ENCODE results near the gene STK16.
A peak's percentile ranks its signal among the peaks of the same experiment; 100 is the strongest.

The STK16 gene

GRCh38 chr2:219296142-219296541 lies 50.9 kb downstream of the STK16 start:
- Histone ChIP-seq H3K79me1 (ENCODE audit: low read depth, low read length) (no peaks in the 10 kb centered on the region), H3K9ac (ENCODE audit: low read depth, low read length, poor library complexity) (peak overlapping the region; percentile 18), H2BK12ac (ENCODE audit: low read length) (no peak overlapping the region), H3K4me3 (ENCODE audit: low read length in 2 of 2) (no peak overlapping the region), H3K4me1 (ENCODE audit: control insufficient read depth in 2 of 2, insufficient read depth in 1 of 2, low read depth in 1 of 2, low read length in 2 of 2) (peaks cover 20 to 24% of the 10 kb centered on the region in 2 donors), H3K4me2 (ENCODE audit: insufficient read depth, low read length, poor library complexity, severe bottlenecking) (no peak overlapping the region), H2BK15ac (ENCODE audit: low read length) (no peak overlapping the region), H2AK5ac (ENCODE audit: low read depth, low read length) (peak overlapping the region; percentile 48), H4K91ac (ENCODE audit: low read depth, low read length, poor library complexity) (no peak overlapping the region), H2BK5ac (ENCODE audit: low read length) (no peak overlapping the region), H3K27ac (replicated peaks; ENCODE audit: low read length) (no peak overlapping the region), H2AFZ (ENCODE audit: low read length) (no peak overlapping the region), H3K27me3 (ENCODE audit: control insufficient read depth in 3 of 3, insufficient read depth in 3 of 3, low read depth in 1 of 3, low read length in 3 of 3) (peaks cover 0 to 28% (median 0%) of the 10 kb centered on the region in 3 experiments), H3K18ac (ENCODE audit: low read length) (no peak overlapping the region), H3K4ac (ENCODE audit: low read length) (no peak overlapping the region), H3K14ac (ENCODE audit: low read length) (no peak overlapping the region), H4K8ac (ENCODE audit: low read depth, low read length) (no peak overlapping the region), H2BK120ac (ENCODE audit: low read depth, low read length) (no peak overlapping the region), H3K36me3 (replicated peaks in 1 of 2; ENCODE audit: control insufficient read depth in 2 of 2, insufficient read depth in 2 of 2, low read length in 2 of 2) (no peaks in the 10 kb centered on the region), H3K9me3 (replicated peaks in 1 of 2; ENCODE audit: control insufficient read depth in 2 of 2, insufficient read depth in 1 of 2, low read depth in 1 of 2, low read length in 2 of 2) (peaks cover 0 to 2% of the 10 kb centered on the region in 2 donors), H3K23ac (ENCODE audit: low read depth, low read length, poor library complexity) (no peak overlapping the region)
- WGBS, 2 donors (ENCODE audit: extremely low coverage in 2 of 2, insufficient read length in 2 of 2, insufficient replicate concordance in 1 of 2), result no CpG with 5 or more reads among the region's 14 CpGs
- DNase-seq (ENCODE audit: low spot score), result no peak

- peak overlapping the region; percentile 41 for H2BK15ac ChIP-seq (ENCODE audit: low read length)
- H3K27ac ChIP-seq (replicated peaks; ENCODE audit: low read length), result no peak overlapping the region
- H3K4me1 ChIP-seq (ENCODE audit: control insufficient read depth in 2 of 2, insufficient read depth in 1 of 2, low read depth in 1 of 2, low read length in 2 of 2), result peaks cover 20 to 24% of the 10 kb centered on the region in 2 donors
- no peak overlapping the region for H4K91ac ChIP-seq (ENCODE audit: low read depth, low read length, poor library complexity)
- peak overlapping the region; percentile 54 for H3K9ac ChIP-seq (ENCODE audit: low read depth, low read length, poor library complexity)
- no peak overlapping the region for H2AFZ ChIP-seq (ENCODE audit: low read length)
- H3K23ac ChIP-seq (ENCODE audit: low read depth, low read length, poor library complexity), result no peak overlapping the region
- H3K9me3 ChIP-seq (replicated peaks in 1 of 2; ENCODE audit: control insufficient read depth in 2 of 2, insufficient read depth in 1 of 2, low read depth in 1 of 2, low read length in 2 of 2), result peaks cover 0 to 2% of the 10 kb centered on the region in 2 donors
- WGBS, 2 donors (ENCODE audit: extremely low coverage in 2 of 2, insufficient read length in 2 of 2, insufficient replicate concordance in 1 of 2), result no CpG with 5 or more reads among the region's 25 CpGs
- H3K79me1 ChIP-seq (ENCODE audit: low read depth, low read length), result no peaks in the 10 kb centered on the region
- peak overlapping the region; percentile 42 for H2BK12ac ChIP-seq (ENCODE audit: low read length)
- no peak overlapping the region for H3K4me2 ChIP-seq (ENCODE audit: insufficient read depth, low read length, poor library complexity, severe bottlenecking)
- no peak overlapping the region for H3K14ac ChIP-seq (ENCODE audit: low read length)
- H3K36me3 ChIP-seq (replicated peaks in 1 of 2; ENCODE audit: control insufficient read depth in 2 of 2, insufficient read depth in 2 of 2, low read length in 2 of 2), result no peaks in the 10 kb centered on the region
- DNase-seq (ENCODE audit: low spot score), result no peak
- no peak overlapping the region for H2BK5ac ChIP-seq (ENCODE audit: low read length)
- no peak overlapping the region for H4K8ac ChIP-seq (ENCODE audit: low read depth, low read length)
- no peak overlapping the region for H2AK5ac ChIP-seq (ENCODE audit: low read depth, low read length)
- no peak overlapping the region for H2BK120ac ChIP-seq (ENCODE audit: low read depth, low read length)
- no peak overlapping the region for H3K4me3 ChIP-seq (ENCODE audit: low read length in 2 of 2)
- peaks cover 0 to 28% (median 0%) of the 10 kb centered on the region in 3 experiments for H3K27me3 ChIP-seq (ENCODE audit: control insufficient read depth in 3 of 3, insufficient read depth in 3 of 3, low read depth in 1 of 3, low read length in 3 of 3)
- no peak overlapping the region for H3K18ac ChIP-seq (ENCODE audit: low read length)
- no peak overlapping the region for H3K4ac ChIP-seq (ENCODE audit: low read length)
Observed at GRCh38 chr2:219296631-219297391, 51.5 kb downstream of the STK16 start.

GRCh38 chr2:219297766-219298456 lies 52.6 kb downstream of the STK16 start:
- H3K4me3 ChIP-seq (ENCODE audit: low read length in 2 of 2), result no peak overlapping the region
- no peak for DNase-seq (ENCODE audit: low spot score)
- peak overlapping the region; percentile 58 for H3K14ac ChIP-seq (ENCODE audit: low read length)
- no peak overlapping the region for H2BK12ac ChIP-seq (ENCODE audit: low read length)
- H3K18ac ChIP-seq (ENCODE audit: low read length), result peak overlapping the region; percentile 29
- peaks cover 0 to 28% (median 0%) of the 10 kb centered on the region in 3 experiments for H3K27me3 ChIP-seq (ENCODE audit: control insufficient read depth in 3 of 3, insufficient read depth in 3 of 3, low read depth in 1 of 3, low read length in 3 of 3)
- H2BK120ac ChIP-seq (ENCODE audit: low read depth, low read length), result no peak overlapping the region
- no peak overlapping the region for H3K27ac ChIP-seq (replicated peaks; ENCODE audit: low read length)
- no peak overlapping the region for H4K91ac ChIP-seq (ENCODE audit: low read depth, low read length, poor library complexity)
- H3K23ac ChIP-seq (ENCODE audit: low read depth, low read length, poor library complexity), result no peak overlapping the region
- H3K4ac ChIP-seq (ENCODE audit: low read length), result peak overlapping the region; percentile 44
- H2AFZ ChIP-seq (ENCODE audit: low read length), result no peak overlapping the region
- H3K36me3 ChIP-seq (replicated peaks in 1 of 2; ENCODE audit: control insufficient read depth in 2 of 2, insufficient read depth in 2 of 2, low read length in 2 of 2), result no peaks in the 10 kb centered on the region
- H3K9me3 ChIP-seq (replicated peaks in 1 of 2; ENCODE audit: control insufficient read depth in 2 of 2, insufficient read depth in 1 of 2, low read depth in 1 of 2, low read length in 2 of 2), result peaks cover 0 to under 1% of the 10 kb centered on the region in 2 donors
- H3K79me1 ChIP-seq (ENCODE audit: low read depth, low read length), result no peaks in the 10 kb centered on the region
- H2BK15ac ChIP-seq (ENCODE audit: low read length), result peak overlapping the region; percentile 71
- H2AK5ac ChIP-seq (ENCODE audit: low read depth, low read length), result peak overlapping the region; percentile 66
- H3K4me2 ChIP-seq (ENCODE audit: insufficient read depth, low read length, poor library complexity, severe bottlenecking), result no peak overlapping the region
- H3K4me1 ChIP-seq (ENCODE audit: control insufficient read depth in 2 of 2, insufficient read depth in 1 of 2, low read depth in 1 of 2, low read length in 2 of 2), result peaks cover 26 to 28% of the 10 kb centered on the region in 2 donors
- no peak overlapping the region for H4K8ac ChIP-seq (ENCODE audit: low read depth, low read length)
- H2BK5ac ChIP-seq (ENCODE audit: low read length), result no peak overlapping the region
- WGBS, 2 donors (ENCODE audit: extremely low coverage in 2 of 2, insufficient read length in 2 of 2, insufficient replicate concordance in 1 of 2), result no CpG with 5 or more reads among the region's 14 CpGs
- H3K9ac ChIP-seq (ENCODE audit: low read depth, low read length, poor library complexity), result no peak overlapping the region

GRCh38 chr2:219298759-219299371 lies 53.6 kb downstream of the STK16 start:
- Histone ChIP-seq H3K9ac (ENCODE audit: low read depth, low read length, poor library complexity) (no peak overlapping the region), H2AK5ac (ENCODE audit: low read depth, low read length) (peak overlapping the region; percentile 58), H2AFZ (ENCODE audit: low read length) (peak overlapping the region; percentile 83), H2BK15ac (ENCODE audit: low read length) (peak overlapping the region; percentile 95), H2BK5ac (ENCODE audit: low read length) (no peak overlapping the region), H3K23ac (ENCODE audit: low read depth, low read length, poor library complexity) (no peak overlapping the region), H3K27ac (replicated peaks; ENCODE audit: low read length) (no peak overlapping the region), H3K4me2 (ENCODE audit: insufficient read depth, low read length, poor library complexity, severe bottlenecking) (no peak overlapping the region), H3K9me3 (replicated peaks in 1 of 2; ENCODE audit: control insufficient read depth in 2 of 2, insufficient read depth in 1 of 2, low read depth in 1 of 2, low read length in 2 of 2) (no peaks in the 10 kb centered on the region), H3K79me1 (ENCODE audit: low read depth, low read length) (no peaks in the 10 kb centered on the region), H2BK120ac (ENCODE audit: low read depth, low read length) (no peak overlapping the region), H3K4me1 (ENCODE audit: control insufficient read depth in 2 of 2, insufficient read depth in 1 of 2, low read depth in 1 of 2, low read length in 2 of 2) (peaks cover 28% of the 10 kb centered on the region in 2 donors), H2BK12ac (ENCODE audit: low read length) (peak overlapping the region; percentile 87), H3K27me3 (ENCODE audit: control insufficient read depth in 3 of 3, insufficient read depth in 3 of 3, low read depth in 1 of 3, low read length in 3 of 3) (peaks cover 0 to 33% (median 0%) of the 10 kb centered on the region in 3 experiments), H3K4me3 (ENCODE audit: low read length in 2 of 2) (peak overlapping the region in 1 of 2 donors; percentile 10), H4K91ac (ENCODE audit: low read depth, low read length, poor library complexity) (no peak overlapping the region), H3K36me3 (replicated peaks in 1 of 2; ENCODE audit: control insufficient read depth in 2 of 2, insufficient read depth in 2 of 2, low read length in 2 of 2) (no peaks in the 10 kb centered on the region), H3K4ac (ENCODE audit: low read length) (no peak overlapping the region), H3K14ac (ENCODE audit: low read length) (no peak overlapping the region), H4K8ac (ENCODE audit: low read depth, low read length) (no peak overlapping the region), H3K18ac (ENCODE audit: low read length) (peak overlapping the region; percentile 0)
- peak; percentile 70 for DNase-seq (ENCODE audit: low spot score)
- WGBS, 2 donors (ENCODE audit: extremely low coverage in 2 of 2, insufficient read length in 2 of 2, insufficient replicate concordance in 1 of 2), result no CpG with 5 or more reads among the region's 15 CpGs

All from neuronal stem cell (in vitro differentiated cells).